Measurements from ENCODE around the gene VGLL2. TPM values are rescaled to one million over a fixed set of nuclear protein-coding genes. Genes with fewer than 3 reads are reported as not detected.

Gene VGLL2
- polyA plus RNA-seq, 1 experiment: not detected

DNA sequence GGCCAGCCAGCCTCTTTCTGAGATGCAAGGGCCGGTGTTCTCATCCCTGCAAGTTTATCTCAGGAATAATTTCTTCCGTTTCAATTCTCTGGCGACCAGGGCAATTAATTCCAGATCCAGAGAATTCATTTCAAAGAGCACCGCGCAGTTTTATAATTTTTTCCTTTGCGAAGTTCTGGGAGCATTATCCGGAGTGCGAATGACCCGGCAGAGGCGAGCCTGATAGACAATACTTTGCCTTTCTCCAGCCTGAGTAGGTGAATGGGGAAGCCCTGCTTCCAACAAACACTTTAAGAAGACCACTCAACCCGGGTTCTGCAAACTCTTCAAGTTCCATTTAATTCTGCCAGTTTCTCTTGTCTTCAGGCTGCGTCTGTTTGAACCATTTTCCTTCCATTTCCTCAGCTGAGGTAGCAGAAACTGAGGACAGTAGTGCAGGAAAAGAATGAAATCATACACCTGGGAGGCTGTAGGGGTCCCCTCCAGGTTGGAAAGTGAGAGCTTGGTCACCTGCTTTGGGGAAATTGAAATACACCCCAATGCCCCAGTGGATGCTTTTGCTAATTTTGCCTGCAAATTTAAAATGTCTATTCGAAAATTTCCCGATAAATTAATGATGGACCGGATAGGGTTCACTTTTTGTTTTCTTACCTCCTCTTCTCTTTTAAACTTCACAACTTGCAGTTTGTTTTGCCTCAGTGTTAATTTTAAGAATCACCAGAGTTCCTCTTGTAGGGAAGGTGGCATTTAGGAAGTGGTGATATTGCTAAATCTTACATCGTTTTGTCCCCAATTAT lies 1.1 kb downstream of the VGLL2 start:
- Histone ChIP-seq H3K4me3 (ENCODE audit: low read depth, low read length) (no peak overlapping the region), H3K36me3 (ENCODE audit: control insufficient read depth, insufficient read depth, low read length) (no peaks in the 10 kb centered on the region), H3K27me3 (ENCODE audit: control insufficient read depth, insufficient read depth, low read length) (peaks cover 70% of the 10 kb centered on the region)
- ChIA-PET POLR2A (no interaction called here), CTCF (no interaction called here)
- TF ChIP-seq, protein P1, sequence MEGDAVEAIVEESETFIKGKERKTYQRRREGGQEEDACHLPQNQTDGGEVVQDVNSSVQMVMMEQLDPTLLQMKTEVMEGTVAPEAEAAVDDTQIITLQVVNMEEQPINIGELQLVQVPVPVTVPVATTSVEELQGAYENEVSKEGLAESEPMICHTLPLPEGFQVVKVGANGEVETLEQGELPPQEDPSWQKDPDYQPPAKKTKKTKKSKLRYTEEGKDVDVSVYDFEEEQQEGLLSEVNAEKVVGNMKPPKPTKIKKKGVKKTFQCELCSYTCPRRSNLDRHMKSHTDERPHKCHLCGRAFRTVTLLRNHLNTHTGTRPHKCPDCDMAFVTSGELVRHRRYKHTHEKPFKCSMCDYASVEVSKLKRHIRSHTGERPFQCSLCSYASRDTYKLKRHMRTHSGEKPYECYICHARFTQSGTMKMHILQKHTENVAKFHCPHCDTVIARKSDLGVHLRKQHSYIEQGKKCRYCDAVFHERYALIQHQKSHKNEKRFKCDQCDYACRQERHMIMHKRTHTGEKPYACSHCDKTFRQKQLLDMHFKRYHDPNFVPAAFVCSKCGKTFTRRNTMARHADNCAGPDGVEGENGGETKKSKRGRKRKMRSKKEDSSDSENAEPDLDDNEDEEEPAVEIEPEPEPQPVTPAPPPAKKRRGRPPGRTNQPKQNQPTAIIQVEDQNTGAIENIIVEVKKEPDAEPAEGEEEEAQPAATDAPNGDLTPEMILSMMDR (IDR thresholded peaks at IDR 0.05; ENCODE audit: insufficient read depth, low read depth, low read length): no peak
- no peak for DNase-seq (ENCODE audit: low read depth)

DNA sequence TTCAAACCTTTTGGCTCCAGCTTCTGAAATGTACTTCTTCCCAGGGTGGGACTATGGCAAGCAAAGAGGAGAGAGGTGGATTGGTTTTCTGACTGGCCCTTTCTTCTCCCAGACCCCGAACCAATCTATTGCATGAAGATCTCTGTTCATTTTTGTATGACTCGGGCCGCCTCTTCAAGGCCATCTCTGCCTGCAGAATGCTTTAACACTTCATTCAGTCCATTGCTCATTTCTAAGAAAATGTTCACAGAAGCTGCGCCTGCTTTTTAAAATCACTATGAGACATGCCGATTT lies 1.6 kb downstream of the VGLL2 start:
- peaks cover 67% of the 10 kb centered on the region for H3K27me3 ChIP-seq (ENCODE audit: control insufficient read depth, insufficient read depth, low read length)
- no peak for DNase-seq (ENCODE audit: low read depth)
- ChIA-PET CTCF (no interaction called here), POLR2A (no interaction called here)
- no peaks in the 10 kb centered on the region for H3K36me3 ChIP-seq (ENCODE audit: control insufficient read depth, insufficient read depth, low read length)
- TF ChIP-seq, protein P1 (IDR thresholded peaks at IDR 0.05; ENCODE audit: insufficient read depth, low read depth, low read length): no peak
- H3K4me3 ChIP-seq (ENCODE audit: low read depth, low read length): no peak overlapping the region

DNA sequence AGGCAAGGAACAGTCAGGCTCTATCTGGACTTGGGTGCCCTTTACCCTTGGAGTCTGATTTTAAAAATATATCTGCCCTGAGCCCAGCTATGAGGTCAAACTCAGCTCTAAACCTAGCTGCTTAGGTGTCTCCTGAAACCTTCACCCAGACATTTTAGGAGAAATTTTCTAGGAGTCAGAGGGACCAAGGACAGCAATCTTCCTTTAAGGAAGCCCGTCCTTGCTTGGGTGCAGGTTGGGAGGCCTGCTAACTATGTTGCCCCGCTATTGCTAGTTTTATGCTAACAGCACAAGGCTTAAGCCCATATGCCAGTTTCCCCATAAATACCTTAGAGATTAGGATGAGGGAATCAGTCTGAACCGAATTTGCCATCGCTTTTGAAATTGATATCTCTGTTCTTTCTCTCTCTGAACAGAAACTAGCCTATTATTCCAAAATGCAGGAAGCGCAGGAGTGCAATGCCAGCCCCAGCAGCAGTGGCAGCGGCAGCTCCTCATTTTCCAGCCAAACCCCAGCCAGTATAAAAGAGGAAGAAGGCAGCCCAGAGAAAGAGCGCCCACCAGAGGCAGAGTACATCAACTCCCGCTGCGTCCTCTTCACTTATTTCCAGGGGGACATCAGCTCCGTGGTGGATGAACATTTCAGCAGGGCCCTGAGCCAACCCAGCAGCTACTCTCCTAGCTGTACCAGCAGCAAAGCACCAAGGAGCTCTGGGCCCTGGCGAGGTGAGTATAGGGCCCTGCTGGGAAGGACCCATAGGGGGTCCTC lies 2.6 kb downstream of the VGLL2 start:
- no peak for DNase-seq (ENCODE audit: low read depth)
- Histone ChIP-seq H3K4me3 (ENCODE audit: low read depth, low read length) (no peak overlapping the region), H3K27me3 (ENCODE audit: control insufficient read depth, insufficient read depth, low read length) (peaks cover 67% of the 10 kb centered on the region), H3K36me3 (ENCODE audit: control insufficient read depth, insufficient read depth, low read length) (no peaks in the 10 kb centered on the region)
- POLR2A ChIA-PET: no interaction called here
- CTCF ChIA-PET: no interaction called here
- TF ChIP-seq, protein P1 (IDR thresholded peaks at IDR 0.05; ENCODE audit: insufficient read depth, low read depth, low read length): no peak

DNA sequence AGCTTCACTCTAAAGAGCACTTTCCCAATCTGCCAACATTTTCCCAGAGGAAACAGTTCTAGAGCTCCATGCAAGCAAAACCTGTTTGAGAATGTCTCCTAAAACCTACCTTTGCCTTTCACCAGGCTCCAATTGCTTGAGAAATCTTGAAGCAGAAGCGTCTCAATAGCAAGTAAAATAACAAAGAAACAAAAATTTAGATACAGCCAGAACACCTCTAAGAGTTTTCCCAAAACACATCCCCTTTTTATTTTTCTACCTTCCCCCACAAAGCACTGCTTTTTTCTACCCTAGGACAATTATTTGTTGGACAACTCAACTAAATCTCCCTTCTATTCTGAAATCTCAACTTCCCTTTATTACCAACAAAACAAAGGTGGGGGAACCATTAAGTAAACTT lies 3.6 kb downstream of the VGLL2 start:
- POLR2A ChIA-PET: no interaction called here
- peaks cover 59% of the 10 kb centered on the region for H3K27me3 ChIP-seq (ENCODE audit: control insufficient read depth, insufficient read depth, low read length)
- no peak overlapping the region for H3K4me3 ChIP-seq (ENCODE audit: low read depth, low read length)
- TF ChIP-seq, protein P1 (IDR thresholded peaks at IDR 0.05; ENCODE audit: insufficient read depth, low read depth, low read length): no peak
- no peaks in the 10 kb centered on the region for H3K36me3 ChIP-seq (ENCODE audit: control insufficient read depth, insufficient read depth, low read length)
- CTCF ChIA-PET: no interaction called here
- no peak for DNase-seq (ENCODE audit: low read depth)

DNA sequence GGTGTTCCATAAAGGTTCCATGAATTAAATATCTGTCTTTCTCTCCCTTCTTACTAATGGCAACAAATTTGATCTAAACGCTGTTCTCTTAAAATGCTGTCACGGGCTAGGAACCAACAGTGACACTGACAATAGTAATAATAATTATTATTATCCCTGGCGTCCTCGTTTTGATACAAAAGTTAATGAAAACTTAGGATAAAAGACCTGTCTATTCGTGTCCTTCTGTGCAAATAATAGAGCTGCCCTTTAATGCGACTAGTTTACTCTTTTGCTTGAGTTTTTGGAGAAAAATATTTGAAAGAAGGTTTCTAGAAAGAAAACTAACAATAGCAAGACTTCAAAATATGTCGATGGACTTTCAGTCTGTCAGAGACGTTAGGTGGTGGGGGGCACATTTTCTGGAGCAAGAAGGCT lies 4.3 kb downstream of the VGLL2 start:
- ChIA-PET POLR2A (no interaction called here), CTCF (interaction anchor here (1.5 kb wide), 1 partner anchor 10 kb away, joined by 4 read pairs; no protein-coding TSS in a partner anchor)
- no peak for DNase-seq (ENCODE audit: low read depth)
- H3K27me3 ChIP-seq (ENCODE audit: control insufficient read depth, insufficient read depth, low read length): peaks cover 52% of the 10 kb centered on the region
- TF ChIP-seq, protein P1 (IDR thresholded peaks at IDR 0.05; ENCODE audit: insufficient read depth, low read depth, low read length): no peak
- no peaks in the 10 kb centered on the region for H3K36me3 ChIP-seq (ENCODE audit: control insufficient read depth, insufficient read depth, low read length)
- H3K4me3 ChIP-seq (ENCODE audit: low read depth, low read length): no peak overlapping the region
